Testis (tissue), 3 donors: ENCODE measurements around the gene CDK6. TPM values are rescaled to one million over a fixed set of nuclear protein-coding genes. Genes with fewer than 3 reads are reported as not detected.

Source experiments
- DNase-seq: peaks from one replicate; pipeline ENCODE4 v3.0.0-alpha.2; 2019
- H3K27ac ChIP-seq, 2 donors: fragments of 200-600 bp; sonication (generic); one replicate each; pipeline ENCODE4 v1.5.1; 2019
- H3K27me3 ChIP-seq: fragments of 200-600 bp; sonication (generic); one replicate; pipeline ENCODE4 v1.5.1; 2019
- H3K36me3 ChIP-seq: fragments of 200-600 bp; sonication (generic); one replicate; pipeline ENCODE4 v1.5.1; 2017; ENCODE audit warnings: low read depth; ENCODE audit errors: missing control alignments
- H3K4me1 ChIP-seq: fragments of 200-600 bp; sonication (generic); one replicate; pipeline ENCODE4 v1.5.1; 2019
- H3K4me3 ChIP-seq, 2 donors: fragments of 200-600 bp; sonication (generic); one replicate each; pipeline ENCODE4 v1.5.1; 2017 to 2019
- H3K9me3 ChIP-seq: fragments of 200-600 bp; sonication (generic); one replicate; pipeline ENCODE4 v1.5.1; 2017
- CTCF ChIP-seq, 3 experiments: fragments of 450-650 bp in 2 of 3; fragments of 200-600 bp in 1 of 3; sonication (generic) in 1 of 3; IDR thresholded peaks; one replicate each; pipeline ENCODE4 v1.5.1; 2016 to 2019; ENCODE audit warnings: antibody characterized with exemption in 3 of 3, mild to moderate bottlenecking in 2 of 3, moderate library complexity in 1 of 3
- POLR2A ChIP-seq: fragments of 450-650 bp; IDR thresholded peaks from one replicate; pipeline ENCODE4 v1.6.1; 2017; ENCODE audit warnings: antibody characterized with exemption, mild to moderate bottlenecking, moderate library complexity
- WGBS, 2 donors: methylation state at CpG; one replicate each; pipeline ENCODE4 v1.1.5; 2018; 5-methylcytosine and 5-hydroxymethylcytosine counted together
- intact Hi-C: fragments of 100-400 bp; cut with DNase I; formaldehyde crosslinking; loops from one replicate; pipeline ENCODE4 v1.15.1; 2023; ENCODE audit warnings: low total_unique reads
- polyA plus RNA-seq: library from polyadenylated mRNA; stranded (reverse); fragments of 350-450 nt; fragmentation: Illumina TruSeq; extraction: RNeasy Lipid Tissue Mini Kit (QIAGEN cat#74804); gene quantifications from one replicate; pipeline ENCODE4 v1.2.3, GENCODE V29; 2014; ENCODE audit warnings: low read depth, low replicate concordance; ENCODE audit not compliant: insufficient read depth
- total RNA-seq, 2 donors: library from RNA; depleted of rRNA; stranded (reverse); fragments of >200 nt; gene quantifications; one replicate each; pipeline ENCODE4 v1.2.3, GENCODE V29; 2016

Gene CDK6
- total and polyA plus RNA-seq, 3 donors from 2014 or later = 21.1 to 31.6 (median 22.8) TPM

GRCh38 chr7:92668564-92668963 is 167.8 kb downstream of the CDK6 start:
- Histone ChIP-seq H3K9me3 (no peaks in the 10 kb centered on the region), H3K27ac (no peak overlapping the region), H3K4me1 (no peaks in the 10 kb centered on the region), H3K36me3 (no peaks in the 10 kb centered on the region), H3K27me3 (no peaks in the 10 kb centered on the region), H3K4me3 (no peak overlapping the region)
- intact Hi-C loops = no loop called here
- TF ChIP-seq CTCF (IDR thresholded peaks at IDR 0.05) (no peak), POLR2A (no peak)
- DNase-seq = no peak

- Histone ChIP-seq H3K36me3 (no peaks in the 10 kb centered on the region), H3K4me1 (no peaks in the 10 kb centered on the region), H3K27me3 (no peaks in the 10 kb centered on the region), H3K9me3 (no peaks in the 10 kb centered on the region), H3K27ac (no peak overlapping the region), H3K4me3 (no peak overlapping the region)
- intact Hi-C loops = no loop called here
- TF ChIP-seq POLR2A (no peak), CTCF (IDR thresholded peaks at IDR 0.05) (no peak)
- 90 to 95% methylated on average over 6 of the region's 6 CpGs for WGBS, 2 donors
- no peak for DNase-seq
Observed at GRCh38 chr7:92667816-92668535, 168.4 kb downstream of the CDK6 start.

GRCh38 chr7:92665926-92666325 is 170.4 kb downstream of the CDK6 start:
- Histone ChIP-seq H3K27me3 (no peaks in the 10 kb centered on the region), H3K4me1 (no peaks in the 10 kb centered on the region), H3K9me3 (no peaks in the 10 kb centered on the region), H3K4me3 (no peak overlapping the region), H3K27ac (no peak overlapping the region), H3K36me3 (no peaks in the 10 kb centered on the region)
- no peak for DNase-seq
- intact Hi-C loops = no loop called here
- TF ChIP-seq CTCF (IDR thresholded peaks at IDR 0.05) (no peak), POLR2A (no peak)
- 94 to 97% methylated on average over 2 of the region's 2 CpGs for WGBS, 2 donors

- no peaks in the 10 kb centered on the region for H3K27me3 ChIP-seq
- no peaks in the 10 kb centered on the region for H3K4me1 ChIP-seq
- H3K36me3 ChIP-seq = no peaks in the 10 kb centered on the region
- no peak for DNase-seq
- TF ChIP-seq POLR2A (no peak), CTCF (IDR thresholded peaks at IDR 0.05) (no peak)
- H3K27ac ChIP-seq = no peak overlapping the region
- H3K9me3 ChIP-seq = no peaks in the 10 kb centered on the region
- H3K4me3 ChIP-seq = no peak overlapping the region
- WGBS, 2 donors = 97% methylated on average over 1 of the region's 1 CpG
- intact Hi-C loops = no loop called here
Observed at GRCh38 chr7:92661651-92662050, 174.7 kb downstream of the CDK6 start.

GRCh38 chr7:92658671-92659070 is 177.7 kb downstream of the CDK6 start:
- H3K9me3 ChIP-seq = no peaks in the 10 kb centered on the region
- intact Hi-C loops = no loop called here
- no peak for DNase-seq
- no peak overlapping the region for H3K27ac ChIP-seq
- H3K4me1 ChIP-seq = no peaks in the 10 kb centered on the region
- no peaks in the 10 kb centered on the region for H3K27me3 ChIP-seq
- 89 to 93% methylated on average over 4 of the region's 4 CpGs for WGBS, 2 donors
- H3K36me3 ChIP-seq = no peaks in the 10 kb centered on the region
- TF ChIP-seq POLR2A = no peak
- no peak for TF ChIP-seq CTCF (IDR thresholded peaks at IDR 0.05)
- H3K4me3 ChIP-seq = no peak overlapping the region
